Ovary (tissue), 3 donors: Measurements from ENCODE around the gene NAV2.

ENCODE experiments used
- CTCF ChIP-seq, 3 donors: fragments of 450-650 bp in 2 of 3; fragments of 200-600 bp in 1 of 3; IDR thresholded peaks; one replicate each; pipeline versions ENCODE4 v1.5.1 to v1.8.0; 2016 to 2022; ENCODE audit warnings: antibody characterized with exemption in 3 of 3, mild to moderate bottlenecking in 1 of 3
- EP300 ChIP-seq: sonication (generic); formaldehyde crosslinking; IDR thresholded peaks from one replicate; pipeline ENCODE4 v1.6.1; 2017; ENCODE audit warnings: antibody characterized with exemption
- POLR2A ChIP-seq: fragments of 450-650 bp; IDR thresholded peaks from one replicate; pipeline ENCODE4 v1.6.1; 2017; ENCODE audit warnings: antibody characterized with exemption, mild to moderate bottlenecking, moderate library complexity
- donor health status: DM: no; HTN: no; CAD: no.

GRCh38 chr11:19961225-19961624 lies 248.6 kb downstream of the NAV2 start:
- TF ChIP-seq CTCF (IDR thresholded peaks at IDR 0.05) (no peak), POLR2A (no peak), EP300 (no peak)
